GM12892 (cell line): Measurements from ENCODE around the gene USP54.

Source experiments
- POLR2A ChIP-seq: IDR thresholded peaks from 2 replicates; pipeline ENCODE4 v1.6.1; 2011; ENCODE audit warnings: low read depth, low read length, control low read depth
- POLR2AphosphoS5 ChIP-seq: IDR thresholded peaks from 2 replicates; pipeline ENCODE4 v1.6.1; 2011; ENCODE audit warnings: low read depth, low read length, control low read depth

DNA sequence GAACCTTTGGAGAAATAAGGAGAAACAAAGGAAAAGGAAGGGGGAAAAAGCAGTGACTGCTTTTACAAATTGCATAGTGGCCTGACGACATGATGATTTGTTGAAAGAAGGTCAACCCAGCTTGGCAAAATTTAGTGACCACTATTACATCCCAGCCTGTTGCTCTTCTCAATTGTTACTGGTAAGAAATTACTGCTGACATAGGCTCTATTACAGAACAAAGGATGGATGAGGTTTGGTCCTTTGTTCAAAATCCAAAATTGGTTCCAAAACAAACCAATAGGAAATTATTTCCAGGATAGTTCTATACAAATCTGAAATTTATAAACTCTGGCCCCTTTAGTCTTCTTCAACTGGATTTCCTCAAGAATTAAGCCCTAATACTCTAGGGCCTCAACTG lies 39.6 kb downstream of the USP54 start:
- TF ChIP-seq POLR2A, result no peak
- no peak for TF ChIP-seq POLR2AphosphoS5
